Panc1 (cell line): ENCODE results near the gene VEZF1. TPM values are rescaled to one million over a fixed set of nuclear protein-coding genes. Genes with fewer than 3 reads are reported as not detected.
A peak's percentile ranks its signal among the peaks of the same experiment; 100 is the strongest.

Experiments used
- ATAC-seq: fragments of 200-7000 bp; cut with Tn5 transposase; 2 replicates; pipeline ENCODE4 v1.9.1; 2020; ENCODE audit warnings: mild to moderate bottlenecking, moderate library complexity
- BruUV-seq: library from RNA; stranded (reverse); fragments of 400-500 nt; replicated peaks from 2 replicates; lab custom pipeline; 2021; lab: Mats Ljungman, UMichigan
- CTCF ChIA-PET: fragments of 300-600 bp; sonication (Branson Sonifier 250); formaldehyde crosslinking; loops from one replicate; lab custom pipeline; 2022; ENCODE audit warnings: antibody characterized with exemption; lab: Charles Lee
- POLR2A ChIA-PET: fragments of 300-600 bp; sonication (Branson Sonifier 250); formaldehyde crosslinking; loops from one replicate; lab custom pipeline; 2022; ENCODE audit warnings: antibody characterized with exemption; lab: Charles Lee
- DNase-seq: peaks from one replicate; pipeline ENCODE4 v3.0.0-alpha.2; 2010; ENCODE audit warnings: low read depth, low spot score
- H3K27ac ChIP-seq: 2 replicates; pipeline ENCODE4 v1.5.1; 2011; ENCODE audit warnings: mild to moderate bottlenecking, low read length, inconsistent platforms
- H3K27me3 ChIP-seq: fragments of 200-500 bp; sonication (Bioruptor generic); 2 replicates; pipeline ENCODE4 v1.6.0; 2014; ENCODE audit warnings: low read length, inconsistent platforms; ENCODE audit not compliant: control insufficient read depth, insufficient read depth
- H3K36me3 ChIP-seq: fragments of 200-500 bp; sonication (Bioruptor generic); 2 replicates; pipeline ENCODE4 v1.5.1; 2014; ENCODE audit warnings: inconsistent platforms, mild to moderate bottlenecking, low read length, moderate library complexity; ENCODE audit not compliant: control insufficient read depth, insufficient read depth
- H3K4me1 ChIP-seq: 2 replicates; pipeline ENCODE4 v1.5.1; 2011; ENCODE audit warnings: inconsistent platforms, mild to moderate bottlenecking, low read length, moderate library complexity; ENCODE audit not compliant: control insufficient read depth, insufficient read depth
- H3K4me3 ChIP-seq, 2 experiments: 2 replicates each; pipeline ENCODE4 v1.5.1; 2011 to 2012; ENCODE audit warnings: low read depth in 2 of 2, low read length in 2 of 2, mild to moderate bottlenecking in 2 of 2, inconsistent platforms in 1 of 2, moderate library complexity in 1 of 2
- H3K9me3 ChIP-seq: fragments of 200-500 bp; sonication (Bioruptor generic); 2 replicates; pipeline ENCODE4 v1.5.1; 2014; ENCODE audit warnings: low read depth, mild to moderate bottlenecking, inconsistent platforms, low read length, moderate library complexity; ENCODE audit not compliant: control insufficient read depth, insufficient read depth
- CTCF ChIP-seq: fragments of 450-650 bp; IDR thresholded peaks from 2 replicates; pipeline ENCODE4 v1.5.1; 2017; ENCODE audit warnings: mild to moderate bottlenecking
- POLR2AphosphoS5 ChIP-seq: IDR thresholded peaks from 2 replicates; pipeline ENCODE4 v1.6.1; 2012; ENCODE audit warnings: mild to moderate bottlenecking, low read depth, low read length, moderate library complexity
- REST ChIP-seq, 2 experiments: IDR thresholded peaks; 2 replicates each; pipeline ENCODE4 v1.6.1; 2011 to 2012; ENCODE audit warnings: low read depth in 2 of 2, control low read depth in 1 of 2, low read length in 1 of 2, mild to moderate bottlenecking in 1 of 2, moderate library complexity in 1 of 2; ENCODE audit not compliant: insufficient read depth in 1 of 2
- SIN3A ChIP-seq: IDR thresholded peaks from 2 replicates; pipeline ENCODE4 v1.6.1; 2012; ENCODE audit warnings: low read depth, mild to moderate bottlenecking, low read length, moderate library complexity, borderline replicate concordance; ENCODE audit not compliant: insufficient read depth
- TCF7L2 ChIP-seq: IDR thresholded peaks from 2 replicates; pipeline ENCODE4 v1.6.1; 2011; ENCODE audit warnings: mild to moderate bottlenecking, low read depth, low read length, inconsistent platforms
- in situ Hi-C: cut with HindIII; loops from 2 replicates; pipeline ENCODE4 v1.10.0; 2016; ENCODE audit warnings: low sequenced_read_pairs, low pct_unique_long_range_greater_than_20kb
- intact Hi-C: fragments of 100-400 bp; cut with micrococcal nuclease; formaldehyde crosslinking; loops from one replicate; pipeline ENCODE4 v1.10.0; 2022; ENCODE audit not compliant: unreplicated experiment
- total RNA-seq: library from RNA; stranded (reverse); gene quantifications from one replicate; pipeline ENCODE4 v1.2.1, GENCODE V29; 2021; ENCODE audit not compliant: unreplicated experiment

Gene VEZF1
- total RNA-seq, 1 experiment from 2014 or later = 73.5 TPM

DNA sequence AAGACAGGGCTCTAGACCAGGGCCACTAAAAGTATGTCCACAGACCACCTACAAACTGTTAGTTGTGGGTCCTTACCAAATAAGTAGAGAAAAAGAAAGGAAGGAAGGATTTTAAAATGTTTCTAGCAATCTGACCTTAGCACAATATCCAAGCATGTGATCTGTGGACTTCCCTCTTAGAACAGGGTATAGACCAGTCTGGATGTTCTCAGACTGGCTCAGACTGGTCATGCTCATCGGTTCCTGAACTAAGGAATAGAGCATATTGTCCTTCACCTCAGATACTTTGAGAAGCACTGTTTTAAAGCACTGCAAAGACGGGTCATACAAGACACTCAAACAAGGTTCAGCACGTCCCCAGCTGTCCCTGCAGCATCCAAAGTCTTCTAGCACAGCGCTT lies 58.7 kb downstream of the VEZF1 start:
- Histone ChIP-seq H3K9me3 (no peaks in the 10 kb centered on the region), H3K4me1 (peaks cover 71% of the 10 kb centered on the region), H3K4me3 (no peak overlapping the region), H3K27me3 (no peaks in the 10 kb centered on the region), H3K36me3 (no peaks in the 10 kb centered on the region), H3K27ac (peak overlapping the region; percentile 52; the same call in 1 of the 2 replicates)
- intact Hi-C loops = no loop called here
- ChIA-PET POLR2A (no interaction called here), CTCF (no interaction called here)
- DNase-seq (no peak), ATAC-seq (no peak)
- no TSS peak for BruUV-seq
- in situ Hi-C loops = no loop called here
- no peak for TF ChIP-seq SIN3A
- no peak for TF ChIP-seq CTCF
- TF ChIP-seq POLR2AphosphoS5 = no peak
- TF ChIP-seq TCF7L2 = no peak
- TF ChIP-seq REST (IDR thresholded peaks at IDR 0.05; ENCODE audit: insufficient read depth in 1 of 2, low read depth in 2 of 2, low read length in 1 of 2) = no peak

- ATAC-seq = no peak
Measured at GRCh38 chr17:57928928-57929327, 59.1 kb downstream of the VEZF1 start.

More at GRCh38 chr17:57928928-57929327, 59.1 kb downstream of the VEZF1 start:
- ChIA-PET CTCF (interaction anchor here (0.6 kb wide), 1 partner anchor 26 kb away, joined by 3 read pairs; the partner anchor contains the start of gene CUEDC1), POLR2A (no interaction called here)
- Histone ChIP-seq H3K36me3 (no peaks in the 10 kb centered on the region), H3K4me3 (no peak overlapping the region), H3K4me1 (peaks cover 71% of the 10 kb centered on the region), H3K27ac (peak overlapping the region; percentile 52; the same call in 1 of the 2 replicates), H3K9me3 (no peaks in the 10 kb centered on the region), H3K27me3 (no peaks in the 10 kb centered on the region)
- in situ Hi-C loops (no loop called here), intact Hi-C loops (no loop called here)
- DNase-seq = no peak
- TF ChIP-seq CTCF = no peak
- TF ChIP-seq POLR2AphosphoS5 = no peak
- no peak for TF ChIP-seq TCF7L2
- TF ChIP-seq REST (IDR thresholded peaks at IDR 0.05; ENCODE audit: insufficient read depth in 1 of 2, low read depth in 2 of 2, low read length in 1 of 2) = no peak
- no peak for TF ChIP-seq SIN3A
- no TSS peak for BruUV-seq
